Mesothelial cell of epicardium (in vitro differentiated cells): Measurements from ENCODE around the gene PLK1. TPM values are rescaled to one million over a fixed set of nuclear protein-coding genes. Genes with fewer than 3 reads are reported as not detected.

Experiments
- DNase-seq, 2 experiments: peaks; one replicate each; pipeline ENCODE4 v3.0.0; 2021; ENCODE audit warnings: low spot score in 2 of 2; ENCODE audit not compliant: unreplicated experiment in 2 of 2
- H3K27ac Mint-ChIP-seq: 2 replicates; pipeline ENCODE4 v1.8.0; 2021; ENCODE audit warnings: mixed read lengths
- H3K27me3 Mint-ChIP-seq: 2 replicates; pipeline ENCODE4 v1.8.0; 2021; ENCODE audit warnings: low read depth, mixed read lengths
- H3K36me3 Mint-ChIP-seq: 2 replicates; pipeline ENCODE4 v1.8.0; 2021; ENCODE audit warnings: mixed read lengths
- H3K4me1 Mint-ChIP-seq: 2 replicates; pipeline ENCODE4 v1.8.0; 2021; ENCODE audit warnings: mixed read lengths
- H3K4me3 Mint-ChIP-seq: 2 replicates; pipeline ENCODE4 v1.8.0; 2021; ENCODE audit warnings: mild to moderate bottlenecking, moderate library complexity, mixed read lengths
- H3K9me3 Mint-ChIP-seq: 2 replicates; pipeline ENCODE4 v1.8.0; 2021; ENCODE audit warnings: mixed read lengths
- CTCF ChIP-seq: fragments of 200-600 bp; sonication (generic); IDR thresholded peaks from one replicate; pipeline ENCODE4 v1.5.0; 2021; ENCODE audit warnings: antibody characterized with exemption; ENCODE audit not compliant: unreplicated experiment
- total RNA-seq: library from RNA; stranded (reverse); gene quantifications from 3 replicates; pipeline ENCODE4 v1.2.1, GENCODE V29; 2021

The PLK1 gene
- total RNA-seq, 1 donor from 2014 or later = 23.8 TPM

- Mint-ChIP-seq H3K4me1 (peaks cover 18% of the 10 kb centered on the region), H3K9me3 (peaks cover 5% of the 10 kb centered on the region), H3K27ac (peak within 1 kb of the TSS; percentile 97), H3K36me3 (peaks cover 12% of the 10 kb centered on the region), H3K27me3 (no peaks in the 10 kb centered on the region), H3K4me3 (peak within 1 kb of the TSS; percentile 99)
- no peak for TF ChIP-seq CTCF
- DNase-seq = peak; percentile 82 to 85
Observed at GRCh38 chr16:23640931-23641765, 37.5 kb upstream of the PLK1 start, which contains the start of the genes DCTN5 and PALB2. Gene DCTN5, plus strand, starts transcription at chr16:23641466. Its CDS starts 77 bp downstream, at chr16:23641543. Gene PALB2, minus strand, starts transcription at chr16:23641310. Its CDS starts 153 bp downstream, at chr16:23641157.

GRCh38 chr16:23642246-23642774 lies 36.4 kb upstream of the PLK1 start:
- peak overlapping the region; percentile 99 for H3K4me3 Mint-ChIP-seq
- H3K36me3 Mint-ChIP-seq = peaks cover 22% of the 10 kb centered on the region
- no peaks in the 10 kb centered on the region for H3K27me3 Mint-ChIP-seq
- no peak for DNase-seq
- TF ChIP-seq CTCF = no peak
- H3K27ac Mint-ChIP-seq = peak overlapping the region; percentile 97
- peaks cover 11% of the 10 kb centered on the region for H3K9me3 Mint-ChIP-seq
- peaks cover 18% of the 10 kb centered on the region for H3K4me1 Mint-ChIP-seq

GRCh38 chr16:23650674-23651416 lies 27.8 kb upstream of the PLK1 start:
- Mint-ChIP-seq H3K4me1 (no peaks in the 10 kb centered on the region), H3K9me3 (peaks cover 26% of the 10 kb centered on the region), H3K4me3 (no peak overlapping the region), H3K36me3 (peaks cover 48% of the 10 kb centered on the region), H3K27me3 (no peaks in the 10 kb centered on the region), H3K27ac (no peak overlapping the region)
- DNase-seq = no peak
- no peak for TF ChIP-seq CTCF

GRCh38 chr16:23651943-23652468 lies 26.7 kb upstream of the PLK1 start:
- peaks cover 38% of the 10 kb centered on the region for H3K36me3 Mint-ChIP-seq
- no peak for DNase-seq
- TF ChIP-seq CTCF = no peak
- no peak overlapping the region for H3K27ac Mint-ChIP-seq
- no peak overlapping the region for H3K4me3 Mint-ChIP-seq
- peaks cover 17% of the 10 kb centered on the region for H3K9me3 Mint-ChIP-seq
- no peaks in the 10 kb centered on the region for H3K27me3 Mint-ChIP-seq
- no peaks in the 10 kb centered on the region for H3K4me1 Mint-ChIP-seq

GRCh38 chr16:23663918-23664317 lies 14.8 kb upstream of the PLK1 start:
- no peaks in the 10 kb centered on the region for H3K4me1 Mint-ChIP-seq
- H3K36me3 Mint-ChIP-seq = peaks cover 56% of the 10 kb centered on the region
- H3K9me3 Mint-ChIP-seq = no peaks in the 10 kb centered on the region
- no peaks in the 10 kb centered on the region for H3K27me3 Mint-ChIP-seq
- no peak for DNase-seq
- no peak for TF ChIP-seq CTCF
- no peak overlapping the region for H3K4me3 Mint-ChIP-seq
- no peak overlapping the region for H3K27ac Mint-ChIP-seq
